ENCODE results near the gene SUGT1. TPM values are rescaled to one million over a fixed set of nuclear protein-coding genes. Genes with fewer than 3 reads are reported as not detected.
A peak's percentile ranks its signal among the peaks of the same experiment; 100 is the strongest.

SUGT1 gene
- total and polyA plus RNA-seq, 2 experiments from 2014 or later = 51.1 to 52.3 TPM

GRCh38 chr13:52642131-52642530 lies 10.5 kb upstream of the SUGT1 start, which contains the start of gene HNRNPA1L2:
TSS of gene HNRNPA1L2 (plus strand) at chr13:52642431. CDS start at chr13:52642493, 62 bp downstream.
- WGBS (ENCODE audit: low lambda C conversion rate, missing lambda C conversion rate) = 98% methylated on average over 7 of the region's 7 CpGs
- H3K36me3 ChIP-seq (replicated peaks; ENCODE audit: insufficient read depth, low read depth) = no peaks in the 10 kb centered on the region
- TF ChIP-seq EZH2 (IDR thresholded peaks at IDR 0.05; ENCODE audit: borderline replicate concordance) (no peak), EZH2phosphoT487 (IDR thresholded peaks at IDR 0.05; ENCODE audit: low read depth, severe bottlenecking, unreplicated experiment) (no peak), CTCF (IDR thresholded peaks at IDR 0.05; ENCODE audit: poor library complexity) (no peak)

GRCh38 chr13:52644108-52644507 lies 8.5 kb upstream of the SUGT1 start:
- Histone ChIP-seq H3K79me2 (peaks cover 5% of the 10 kb centered on the region), H3K4me1 (ENCODE audit: insufficient read depth) (no peaks in the 10 kb centered on the region), H2AFZ (no peak overlapping the region), H3K4me2 (no peak overlapping the region), H3K9me3 (ENCODE audit: low read depth) (no peaks in the 10 kb centered on the region), H3K9me2 (replicated peaks; ENCODE audit: insufficient read depth) (no peaks in the 10 kb centered on the region), H3K4me3 (no peak overlapping the region), H4K20me1 (ENCODE audit: insufficient read depth, poor library complexity, severe bottlenecking) (no peaks in the 10 kb centered on the region), H3K27ac (no peak overlapping the region), H3K36me3 (replicated peaks; ENCODE audit: insufficient read depth, low read depth) (no peaks in the 10 kb centered on the region), H3K27me3 (no peaks in the 10 kb centered on the region)
- 87% methylated on average over 3 of the region's 3 CpGs for WGBS (ENCODE audit: low lambda C conversion rate, missing lambda C conversion rate)
- DNase-seq (ENCODE audit: low spot score) = no peak
- no peak for TF ChIP-seq CTCF (IDR thresholded peaks at IDR 0.05; ENCODE audit: poor library complexity)

More at GRCh38 chr13:52642131-52642530, 10.5 kb upstream of the SUGT1 start, which contains the start of gene HNRNPA1L2:
- Histone ChIP-seq H3K79me2 (no peaks in the 10 kb centered on the region), H3K27me3 (no peaks in the 10 kb centered on the region), H2AFZ (no peak within 1 kb of the TSS), H3K4me3 (no peak within 1 kb of the TSS), H3K4me1 (ENCODE audit: insufficient read depth) (no peaks in the 10 kb centered on the region), H3K4me2 (no peak within 1 kb of the TSS), H3K27ac (no peak within 1 kb of the TSS), H3K9me2 (replicated peaks; ENCODE audit: insufficient read depth) (no peaks in the 10 kb centered on the region), H4K20me1 (ENCODE audit: insufficient read depth, poor library complexity, severe bottlenecking) (no peaks in the 10 kb centered on the region), H3K9me3 (ENCODE audit: low read depth) (no peaks in the 10 kb centered on the region)
- DNase-seq (ENCODE audit: low spot score) = no peak

DNA sequence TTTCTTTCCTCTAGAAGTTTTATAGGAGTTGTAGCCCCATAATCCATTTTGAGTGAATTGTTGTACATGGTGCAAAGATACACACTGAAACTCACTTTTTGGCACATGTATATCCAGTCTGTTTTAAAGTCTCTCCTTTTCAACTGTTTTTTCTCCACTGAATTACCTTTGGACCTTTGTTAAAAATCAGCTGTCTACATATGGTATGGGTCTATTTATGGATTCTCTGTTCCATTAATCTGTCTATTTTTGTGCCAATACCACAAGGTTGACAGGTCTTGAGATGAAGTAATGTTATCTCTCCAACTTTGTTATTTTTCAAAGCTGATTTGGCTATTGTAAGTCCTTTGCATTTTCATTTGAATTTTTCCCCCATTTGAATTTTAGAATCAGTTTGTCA lies 5.7 kb upstream of the SUGT1 start:
- Histone ChIP-seq H3K9me3 (ENCODE audit: low read depth) (no peaks in the 10 kb centered on the region), H3K4me2 (no peak overlapping the region), H3K4me1 (ENCODE audit: insufficient read depth) (peaks cover 7% of the 10 kb centered on the region), H3K9me2 (replicated peaks; ENCODE audit: insufficient read depth) (no peaks in the 10 kb centered on the region), H3K27me3 (no peaks in the 10 kb centered on the region), H3K27ac (no peak overlapping the region), H3K36me3 (replicated peaks; ENCODE audit: insufficient read depth, low read depth) (no peaks in the 10 kb centered on the region), H4K20me1 (ENCODE audit: insufficient read depth, poor library complexity, severe bottlenecking) (no peaks in the 10 kb centered on the region), H3K4me3 (no peak overlapping the region), H2AFZ (no peak overlapping the region), H3K79me2 (peaks cover 32% of the 10 kb centered on the region)
- TF ChIP-seq EZH2phosphoT487 (IDR thresholded peaks at IDR 0.05; ENCODE audit: low read depth, severe bottlenecking, unreplicated experiment) (no peak), EZH2 (IDR thresholded peaks at IDR 0.05; ENCODE audit: borderline replicate concordance) (no peak), CTCF (IDR thresholded peaks at IDR 0.05; ENCODE audit: poor library complexity) (no peak)
- no peak for DNase-seq (ENCODE audit: low spot score)

- H3K79me2 ChIP-seq = peaks cover 57% of the 10 kb centered on the region
- H3K4me3 ChIP-seq = peak overlapping the region; percentile 47
- WGBS (ENCODE audit: low lambda C conversion rate, missing lambda C conversion rate) = 66% methylated on average over 6 of the region's 6 CpGs
- DNase-seq (ENCODE audit: low spot score) = no peak
- no peaks in the 10 kb centered on the region for H3K36me3 ChIP-seq (replicated peaks; ENCODE audit: insufficient read depth, low read depth)
- H2AFZ ChIP-seq = no peak overlapping the region
- H3K9me3 ChIP-seq (ENCODE audit: low read depth) = no peaks in the 10 kb centered on the region
- no peaks in the 10 kb centered on the region for H3K9me2 ChIP-seq (replicated peaks; ENCODE audit: insufficient read depth)
- TF ChIP-seq EZH2phosphoT487 (IDR thresholded peaks at IDR 0.05; ENCODE audit: low read depth, severe bottlenecking, unreplicated experiment) (no peak), CTCF (IDR thresholded peaks at IDR 0.05; ENCODE audit: poor library complexity) (no peak)
- peak overlapping the region; percentile 98 for H3K27ac ChIP-seq
- peak overlapping the region; percentile 79 for H3K4me2 ChIP-seq
- H3K27me3 ChIP-seq = no peaks in the 10 kb centered on the region
- peaks cover 17% of the 10 kb centered on the region for H3K4me1 ChIP-seq (ENCODE audit: insufficient read depth)
- H4K20me1 ChIP-seq (ENCODE audit: insufficient read depth, poor library complexity, severe bottlenecking) = no peaks in the 10 kb centered on the region
Measured at GRCh38 chr13:52650731-52651130, 1.9 kb upstream of the SUGT1 start.

Data from hepatocyte (in vitro differentiated cells).